ENCODE data around the gene NABP2. TPM values are rescaled to one million over a fixed set of nuclear protein-coding genes. Genes with fewer than 3 reads are reported as not detected.

NABP2 gene
- total RNA-seq, 1 experiment from 2014 or later = 49.0 TPM

DNA sequence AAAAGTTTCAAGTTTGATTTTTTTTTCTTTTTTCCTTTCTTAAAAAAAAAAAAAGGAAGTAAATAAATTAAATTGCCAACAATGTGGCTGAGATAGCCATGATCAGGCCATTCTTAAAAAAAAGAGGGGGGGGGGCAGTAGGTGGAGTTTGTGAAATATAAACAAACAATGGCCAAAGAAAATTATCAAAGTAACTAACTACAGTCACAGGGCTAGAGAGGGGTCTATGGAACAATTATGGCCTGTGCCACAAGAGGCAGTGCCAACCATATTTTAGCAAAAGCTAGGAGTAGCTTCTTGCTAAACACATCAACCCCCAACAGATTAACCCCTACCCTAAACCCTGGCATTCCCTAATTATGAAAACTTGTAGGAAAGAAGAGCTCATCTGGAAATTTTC, 18.7 kb upstream of the NABP2 start:
- no peak overlapping the region for H3K23ac ChIP-seq (ENCODE audit: insufficient read length, low read depth, low read length)
- H3K56ac ChIP-seq (ENCODE audit: insufficient read length, low read depth, low read length) = no peak overlapping the region
- H3K4me2 ChIP-seq (ENCODE audit: insufficient read depth, insufficient read length, low read length) = no peak overlapping the region
- Mint-ChIP-seq H3K4me3 (no peak overlapping the region), H3K36me3 (ENCODE audit: insufficient read depth in 1 of 3, low read depth in 3 of 3) (peaks cover 30 to 60% (median 49%) of the 10 kb centered on the region in 3 experiments; a peak in 6 of 7 replicates), H3K9me3 (no peaks in the 10 kb centered on the region), H3K27me3 (ENCODE audit: low read depth) (no peaks in the 10 kb centered on the region), H3K4me1 (no peaks in the 10 kb centered on the region), H3K27ac (no peak overlapping the region)
- TF ChIP-seq, protein P1, sequence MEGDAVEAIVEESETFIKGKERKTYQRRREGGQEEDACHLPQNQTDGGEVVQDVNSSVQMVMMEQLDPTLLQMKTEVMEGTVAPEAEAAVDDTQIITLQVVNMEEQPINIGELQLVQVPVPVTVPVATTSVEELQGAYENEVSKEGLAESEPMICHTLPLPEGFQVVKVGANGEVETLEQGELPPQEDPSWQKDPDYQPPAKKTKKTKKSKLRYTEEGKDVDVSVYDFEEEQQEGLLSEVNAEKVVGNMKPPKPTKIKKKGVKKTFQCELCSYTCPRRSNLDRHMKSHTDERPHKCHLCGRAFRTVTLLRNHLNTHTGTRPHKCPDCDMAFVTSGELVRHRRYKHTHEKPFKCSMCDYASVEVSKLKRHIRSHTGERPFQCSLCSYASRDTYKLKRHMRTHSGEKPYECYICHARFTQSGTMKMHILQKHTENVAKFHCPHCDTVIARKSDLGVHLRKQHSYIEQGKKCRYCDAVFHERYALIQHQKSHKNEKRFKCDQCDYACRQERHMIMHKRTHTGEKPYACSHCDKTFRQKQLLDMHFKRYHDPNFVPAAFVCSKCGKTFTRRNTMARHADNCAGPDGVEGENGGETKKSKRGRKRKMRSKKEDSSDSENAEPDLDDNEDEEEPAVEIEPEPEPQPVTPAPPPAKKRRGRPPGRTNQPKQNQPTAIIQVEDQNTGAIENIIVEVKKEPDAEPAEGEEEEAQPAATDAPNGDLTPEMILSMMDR (conservative IDR thresholded peaks at IDR 0.05) = no peak
- H2BK15ac ChIP-seq (ENCODE audit: low read depth, low read length) = no peak overlapping the region
- H4K8ac ChIP-seq (replicated peaks; ENCODE audit: insufficient read length, low read depth, low read length) = no peak overlapping the region
- H4K20me1 ChIP-seq (ENCODE audit: control insufficient read depth, insufficient read depth, insufficient read length) = no peaks in the 10 kb centered on the region
- no peak overlapping the region for H3K27ac ChIP-seq (ENCODE audit: insufficient read length, low read depth, low read length)
- no peak overlapping the region for H4K91ac ChIP-seq (ENCODE audit: insufficient read length, low read depth, low read length)
- no peak overlapping the region for H2BK12ac ChIP-seq (ENCODE audit: insufficient read length, low read depth, low read length)
- no peaks in the 10 kb centered on the region for H3K79me2 ChIP-seq (ENCODE audit: insufficient read depth, low read length)
- H3T11ph ChIP-seq (ENCODE audit: low read length) = no peak overlapping the region
- no peak overlapping the region for H2BK20ac ChIP-seq (ENCODE audit: low read depth, low read length, poor library complexity, severe bottlenecking)
- no peak overlapping the region for H3K9ac ChIP-seq (ENCODE audit: extremely low read depth, insufficient read length, low read length)
- no peaks in the 10 kb centered on the region for H3K9me3 ChIP-seq (ENCODE audit: control insufficient read depth, low read depth, low read length)
- H3K27me3 ChIP-seq (ENCODE audit: insufficient read depth, low read length) = no peaks in the 10 kb centered on the region
- H2AFZ ChIP-seq (ENCODE audit: low read length) = no peak overlapping the region
- no peaks in the 10 kb centered on the region for H3K4me1 ChIP-seq (ENCODE audit: insufficient read depth, low read length)
- H2AK5ac ChIP-seq (ENCODE audit: insufficient read length, low read length) = no peak overlapping the region
- no peak overlapping the region for H3K14ac ChIP-seq (ENCODE audit: insufficient read depth, low read length)
- no peak for DNase-seq
- H3K4ac ChIP-seq (ENCODE audit: low read depth, low read length) = no peak overlapping the region
- H2BK120ac ChIP-seq (ENCODE audit: low read depth, low read length, poor library complexity, severe bottlenecking) = no peak overlapping the region
- no peak overlapping the region for H4K5ac ChIP-seq (ENCODE audit: insufficient read length, low read depth, low read length)
- H3K18ac ChIP-seq (ENCODE audit: insufficient read length, low read depth, low read length) = no peak overlapping the region
- no peak overlapping the region for H2BK5ac ChIP-seq (ENCODE audit: insufficient read length, low read length)
- H3K23me2 ChIP-seq (ENCODE audit: insufficient read length, low read depth, low read length, poor library complexity, severe bottlenecking) = no peaks in the 10 kb centered on the region
- no peaks in the 10 kb centered on the region for H3K79me1 ChIP-seq (ENCODE audit: insufficient read depth, low read depth, low read length, poor library complexity, severe bottlenecking)
